ENCODE results near the gene LAD1. TPM values are rescaled to one million over a fixed set of nuclear protein-coding genes. Genes with fewer than 3 reads are reported as not detected.

Gene LAD1
- total RNA-seq, 5 donors from 2014 or later (not counting 1 experiment from before 2014, with no cell fraction given) = 0.53 to 1.7 (median 1.1) TPM; not detected in 2

GRCh38 chr1:201381130-201381529, 18.0 kb downstream of the LAD1 start:
- CTCF ChIA-PET = interaction anchor here in 1 of 2 donors (0.6 kb wide), 1 partner anchor 132 kb away, joined by 3 read pairs; no protein-coding TSS in a partner anchor

GRCh38 chr1:201379733-201380242, 19.3 kb downstream of the LAD1 start:
- H3K9me3 ChIP-seq = no peaks in the 10 kb centered on the region
- no peak for DNase-seq
- ATAC-seq (replicated peaks in 1 of 4) = no peak
- H3K27me3 Mint-ChIP-seq = peaks cover 0 to 18% of the 10 kb centered on the region in 2 donors
- no peak overlapping the region for H3K27ac ChIP-seq (ENCODE audit: low read length)
- no peak overlapping the region for H3K27ac Mint-ChIP-seq
- ChIA-PET POLR2A (no interaction called here), CTCF (no interaction called here)
- H3K27me3 ChIP-seq (replicated peaks in 1 of 2; ENCODE audit: control insufficient read depth in 2 of 2, extremely low read depth in 1 of 2, insufficient read depth in 2 of 2, low read length in 1 of 2) = peaks cover 0 to 35% of the 10 kb centered on the region in 2 experiments
- H3K4me1 ChIP-seq (ENCODE audit: control insufficient read depth in 1 of 2, extremely low read depth in 1 of 2, insufficient read depth in 2 of 2, low read length in 2 of 2) = no peaks in the 10 kb centered on the region
- no peak overlapping the region for H3K4me3 ChIP-seq (ENCODE audit: control insufficient read depth in 1 of 2, extremely low read depth in 1 of 2, low read length in 1 of 2)
- WGBS (ENCODE audit: insufficient coverage) = 85% methylated on average over 7 of the region's 9 CpGs
- no peaks in the 10 kb centered on the region for H3K36me3 Mint-ChIP-seq
- no peak overlapping the region for H3K4me3 Mint-ChIP-seq
- no peaks in the 10 kb centered on the region for H3K4me1 Mint-ChIP-seq
- no peaks in the 10 kb centered on the region for H3K36me3 ChIP-seq (ENCODE audit: control insufficient read depth in 2 of 2, extremely low read depth in 1 of 2, insufficient read depth in 1 of 2, low read length in 1 of 2)
- no peaks in the 10 kb centered on the region for H3K9me3 Mint-ChIP-seq

More at GRCh38 chr1:201381130-201381529, 18.0 kb downstream of the LAD1 start:
- Histone ChIP-seq H3K27ac (ENCODE audit: low read length) (no peak overlapping the region), H3K4me1 (ENCODE audit: control insufficient read depth in 1 of 2, extremely low read depth in 1 of 2, insufficient read depth in 2 of 2, low read length in 2 of 2) (no peaks in the 10 kb centered on the region), H3K4me3 (ENCODE audit: control insufficient read depth in 1 of 2, extremely low read depth in 1 of 2, low read length in 1 of 2) (no peak overlapping the region), H3K9me3 (no peaks in the 10 kb centered on the region), H3K27me3 (replicated peaks in 1 of 2; ENCODE audit: control insufficient read depth in 2 of 2, extremely low read depth in 1 of 2, insufficient read depth in 2 of 2, low read length in 1 of 2) (peaks cover 0 to 38% of the 10 kb centered on the region in 2 experiments), H3K36me3 (ENCODE audit: control insufficient read depth in 2 of 2, extremely low read depth in 1 of 2, insufficient read depth in 1 of 2, low read length in 1 of 2) (no peaks in the 10 kb centered on the region)
- Mint-ChIP-seq H3K27me3 (peaks cover 3 to 25% of the 10 kb centered on the region in 2 donors), H3K9me3 (no peaks in the 10 kb centered on the region), H3K36me3 (no peaks in the 10 kb centered on the region), H3K4me3 (no peak overlapping the region), H3K4me1 (no peaks in the 10 kb centered on the region), H3K27ac (no peak overlapping the region)
- POLR2A ChIA-PET = no interaction called here
- 83% methylated on average over 6 of the region's 7 CpGs for WGBS (ENCODE audit: insufficient coverage)
- ATAC-seq (replicated peaks in 1 of 4) (no peak), DNase-seq (no peak)

GRCh38 chr1:201378804-201379203, 20.3 kb downstream of the LAD1 start:
- POLR2A ChIA-PET = no interaction called here
- no peak overlapping the region for H3K4me3 ChIP-seq (ENCODE audit: control insufficient read depth in 1 of 2, extremely low read depth in 1 of 2, low read length in 1 of 2)

GRCh38 chr1:201377611-201378092, 21.5 kb downstream of the LAD1 start, which contains the start of gene TNNT2:
Gene TNNT2 (minus strand): TSS chr1:201377680. CDS start chr1:201373254, 4,426 bp downstream.
- Histone ChIP-seq H3K9me3 (no peaks in the 10 kb centered on the region), H3K4me1 (ENCODE audit: control insufficient read depth in 1 of 2, extremely low read depth in 1 of 2, insufficient read depth in 2 of 2, low read length in 2 of 2) (no peaks in the 10 kb centered on the region), H3K36me3 (ENCODE audit: control insufficient read depth in 2 of 2, extremely low read depth in 1 of 2, insufficient read depth in 1 of 2, low read length in 1 of 2) (no peaks in the 10 kb centered on the region), H3K4me3 (ENCODE audit: control insufficient read depth in 1 of 2, extremely low read depth in 1 of 2, low read length in 1 of 2) (no peak within 1 kb of the TSS), H3K27me3 (replicated peaks in 1 of 2; ENCODE audit: control insufficient read depth in 2 of 2, extremely low read depth in 1 of 2, insufficient read depth in 2 of 2, low read length in 1 of 2) (peaks cover 0 to 45% of the 10 kb centered on the region in 2 experiments), H3K27ac (ENCODE audit: low read length) (no peak within 1 kb of the TSS)
- no peak within 1 kb of the TSS for H3K4me3 Mint-ChIP-seq
- peaks cover 6 to 23% of the 10 kb centered on the region in 2 donors for H3K27me3 Mint-ChIP-seq
- DNase-seq (no peak), ATAC-seq (replicated peaks in 1 of 4) (no peak)
- no peaks in the 10 kb centered on the region for H3K9me3 Mint-ChIP-seq
- ChIA-PET POLR2A (no interaction called here), CTCF (no interaction called here)
- no peaks in the 10 kb centered on the region for H3K36me3 Mint-ChIP-seq
- no peak within 1 kb of the TSS for H3K27ac Mint-ChIP-seq
- no peaks in the 10 kb centered on the region for H3K4me1 Mint-ChIP-seq
- 29% methylated on average over 1 of the region's 9 CpGs for WGBS (ENCODE audit: insufficient coverage)

More at GRCh38 chr1:201378804-201379203, 20.3 kb downstream of the LAD1 start:
- no peaks in the 10 kb centered on the region for H3K9me3 Mint-ChIP-seq
- H3K4me3 Mint-ChIP-seq = no peak overlapping the region
- no peak for ATAC-seq (replicated peaks in 1 of 4)
- no peaks in the 10 kb centered on the region for H3K4me1 ChIP-seq (ENCODE audit: control insufficient read depth in 1 of 2, extremely low read depth in 1 of 2, insufficient read depth in 2 of 2, low read length in 2 of 2)
- no peak for DNase-seq
- no peaks in the 10 kb centered on the region for H3K4me1 Mint-ChIP-seq
- H3K27me3 ChIP-seq (replicated peaks in 1 of 2; ENCODE audit: control insufficient read depth in 2 of 2, extremely low read depth in 1 of 2, insufficient read depth in 2 of 2, low read length in 1 of 2) = peaks cover 0 to 36% of the 10 kb centered on the region in 2 experiments
- CTCF ChIA-PET = no interaction called here
- WGBS (ENCODE audit: insufficient coverage) = 83% methylated on average over 4 of the region's 6 CpGs
- H3K27ac Mint-ChIP-seq = no peak overlapping the region
- no peaks in the 10 kb centered on the region for H3K9me3 ChIP-seq
- no peaks in the 10 kb centered on the region for H3K36me3 ChIP-seq (ENCODE audit: control insufficient read depth in 2 of 2, extremely low read depth in 1 of 2, insufficient read depth in 1 of 2, low read length in 1 of 2)
- no peak overlapping the region for H3K27ac ChIP-seq (ENCODE audit: low read length)
- no peaks in the 10 kb centered on the region for H3K36me3 Mint-ChIP-seq
- H3K27me3 Mint-ChIP-seq = peaks cover 0 to 15% of the 10 kb centered on the region in 2 donors

- no peaks in the 10 kb centered on the region for H3K9me3 ChIP-seq
- CTCF ChIA-PET = no interaction called here
- DNase-seq (no peak), ATAC-seq (replicated peaks in 1 of 4) (no peak)
- no peaks in the 10 kb centered on the region for H3K36me3 Mint-ChIP-seq
- no peaks in the 10 kb centered on the region for H3K36me3 ChIP-seq (ENCODE audit: control insufficient read depth in 2 of 2, extremely low read depth in 1 of 2, insufficient read depth in 1 of 2, low read length in 1 of 2)
- no peak overlapping the region for H3K4me3 Mint-ChIP-seq
- peaks cover 0 to 45% of the 10 kb centered on the region in 2 experiments for H3K27me3 ChIP-seq (replicated peaks in 1 of 2; ENCODE audit: control insufficient read depth in 2 of 2, extremely low read depth in 1 of 2, insufficient read depth in 2 of 2, low read length in 1 of 2)
- H3K4me1 ChIP-seq (ENCODE audit: control insufficient read depth in 1 of 2, extremely low read depth in 1 of 2, insufficient read depth in 2 of 2, low read length in 2 of 2) = no peaks in the 10 kb centered on the region
- no peak overlapping the region for H3K4me3 ChIP-seq (ENCODE audit: control insufficient read depth in 1 of 2, extremely low read depth in 1 of 2, low read length in 1 of 2)
- no peak overlapping the region for H3K27ac ChIP-seq (ENCODE audit: low read length)
- WGBS (ENCODE audit: insufficient coverage) = 36% methylated on average over 6 of the region's 11 CpGs
- no peak overlapping the region for H3K27ac Mint-ChIP-seq
- H3K9me3 Mint-ChIP-seq = no peaks in the 10 kb centered on the region
- no peaks in the 10 kb centered on the region for H3K4me1 Mint-ChIP-seq
- H3K27me3 Mint-ChIP-seq = peaks cover 11 to 23% of the 10 kb centered on the region in 2 donors
- POLR2A ChIA-PET = no interaction called here
Measured at GRCh38 chr1:201376464-201377374, 22.4 kb downstream of the LAD1 start.

GRCh38 chr1:201376107-201376463, 23.0 kb downstream of the LAD1 start:
- DNase-seq (no peak), ATAC-seq (replicated peaks in 1 of 4) (no peak)
- ChIA-PET CTCF (interaction anchor here in 1 of 2 donors (0.7 kb wide), 1 partner anchor 122 kb away, joined by 4 read pairs; no protein-coding TSS in a partner anchor), POLR2A (no interaction called here)
- Histone ChIP-seq H3K27me3 (replicated peaks in 1 of 2; ENCODE audit: control insufficient read depth in 2 of 2, extremely low read depth in 1 of 2, insufficient read depth in 2 of 2, low read length in 1 of 2) (peaks cover 0 to 43% of the 10 kb centered on the region in 2 experiments), H3K9me3 (no peaks in the 10 kb centered on the region), H3K4me3 (ENCODE audit: control insufficient read depth in 1 of 2, extremely low read depth in 1 of 2, low read length in 1 of 2) (no peak overlapping the region), H3K4me1 (ENCODE audit: control insufficient read depth in 1 of 2, extremely low read depth in 1 of 2, insufficient read depth in 2 of 2, low read length in 2 of 2) (no peaks in the 10 kb centered on the region), H3K36me3 (ENCODE audit: control insufficient read depth in 2 of 2, extremely low read depth in 1 of 2, insufficient read depth in 1 of 2, low read length in 1 of 2) (no peaks in the 10 kb centered on the region), H3K27ac (ENCODE audit: low read length) (no peak overlapping the region)
- H3K27ac Mint-ChIP-seq = no peak overlapping the region
- H3K36me3 Mint-ChIP-seq = no peaks in the 10 kb centered on the region
- H3K27me3 Mint-ChIP-seq = peaks cover 16 to 21% of the 10 kb centered on the region in 2 donors
- WGBS (ENCODE audit: insufficient coverage) = 20% methylated on average over 2 of the region's 4 CpGs
- H3K4me1 Mint-ChIP-seq = no peaks in the 10 kb centered on the region
- H3K9me3 Mint-ChIP-seq = no peaks in the 10 kb centered on the region
- H3K4me3 Mint-ChIP-seq = no peak overlapping the region

Measured in T-cell (primary cell).